DMS53 treated with DMSO at 0.1 percent for 48 hours (cell line): Measurements from ENCODE around the gene THUMPD2.
"Not testable (repeated sequence)": the region's sequence is repeated elsewhere in the genome, so short reads cannot be mapped to it uniquely, and the experiment has no call there.

Source experiments
- DNase-seq: peaks from one replicate; lab custom pipeline; 2025; ENCODE audit not compliant: unreplicated experiment; lab: John Stamatoyannopoulos, UW

THUMPD2 gene

GRCh38 chr2:39757156-39757555, 21.9 kb downstream of the THUMPD2 start:
- no peak for DNase-seq

GRCh38 chr2:39755466-39755865, 23.6 kb downstream of the THUMPD2 start:
- DNase-seq: no peak

- no peak for DNase-seq
These were observed 35.7 kb downstream of the THUMPD2 start for GRCh38 chr2:39743269-39743776.

GRCh38 chr2:39741871-39742270, 37.2 kb downstream of the THUMPD2 start:
- DNase-seq: no peak

DNA sequence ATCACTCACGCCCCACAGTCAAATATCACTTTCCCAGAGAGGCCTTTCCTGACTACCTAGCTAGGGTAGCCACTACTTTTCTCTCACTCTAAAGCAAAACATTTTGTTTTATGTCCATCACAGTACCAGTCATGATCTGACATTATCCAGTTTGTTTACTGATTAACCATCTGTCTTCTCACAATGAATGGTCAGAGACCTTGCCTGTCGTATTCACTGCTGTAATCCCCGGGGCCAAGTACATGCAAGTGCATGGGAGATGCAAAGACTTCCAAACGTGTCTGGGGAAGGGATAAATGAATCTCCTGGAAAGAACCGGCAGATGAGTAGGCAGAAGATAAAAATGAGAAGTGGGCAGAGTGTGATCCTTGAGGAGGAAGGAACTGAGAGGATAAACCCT, 39.7 kb downstream of the THUMPD2 start:
- no peak for DNase-seq

- DNase-seq: no peak
These were observed 40.1 kb downstream of the THUMPD2 start for GRCh38 chr2:39738936-39739335.

DNA sequence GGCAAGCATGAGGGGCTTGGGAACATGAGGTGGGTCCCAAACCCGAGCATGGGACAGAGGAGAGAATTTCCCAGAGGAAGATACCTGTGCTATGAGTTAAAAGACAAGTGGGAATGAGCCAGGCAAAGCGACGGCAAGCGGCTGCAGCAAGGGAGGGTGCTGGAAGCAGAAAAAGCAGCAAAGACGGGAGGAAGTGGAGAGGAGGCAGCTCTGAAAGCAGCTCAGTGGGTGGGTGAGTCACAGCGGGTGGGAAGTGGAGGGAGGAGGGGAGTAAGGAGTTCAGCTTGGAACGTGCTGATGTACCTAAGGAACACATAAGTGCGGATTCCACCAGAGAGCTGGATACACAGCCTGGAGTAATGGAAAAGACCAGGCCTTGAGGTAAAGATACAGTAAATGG, 41.4 kb downstream of the THUMPD2 start:
- no peak for DNase-seq

GRCh38 chr2:39736640-39737039, 42.4 kb downstream of the THUMPD2 start:
- DNase-seq: no peak

- no peak for DNase-seq
These were observed 43.4 kb downstream of the THUMPD2 start for GRCh38 chr2:39735648-39736047.

DNA sequence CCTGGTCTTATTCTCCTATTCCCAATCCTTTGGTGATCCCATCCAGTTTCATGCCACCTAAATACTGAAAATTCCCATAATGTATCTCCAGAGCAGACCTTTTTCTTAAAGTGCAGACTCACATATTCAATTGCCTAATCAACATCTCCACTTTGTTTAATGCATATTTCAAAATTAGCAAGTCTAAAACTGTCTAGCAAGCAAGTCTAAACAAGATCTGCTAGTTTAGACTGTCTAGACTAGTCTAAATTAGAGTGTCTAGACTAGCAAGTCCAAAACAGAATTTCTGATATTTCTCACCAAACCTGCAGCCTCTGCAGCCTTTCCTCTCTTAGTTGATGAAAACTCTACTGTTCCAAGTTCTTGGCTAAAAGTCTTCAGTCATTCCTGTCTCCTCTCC, 44.6 kb downstream of the THUMPD2 start:
- no peak for DNase-seq

GRCh38 chr2:39733070-39733674, 45.9 kb downstream of the THUMPD2 start:
- DNase-seq: no peak

GRCh38 chr2:39732482-39732881, 46.6 kb downstream of the THUMPD2 start:
- no peak for DNase-seq

DNA sequence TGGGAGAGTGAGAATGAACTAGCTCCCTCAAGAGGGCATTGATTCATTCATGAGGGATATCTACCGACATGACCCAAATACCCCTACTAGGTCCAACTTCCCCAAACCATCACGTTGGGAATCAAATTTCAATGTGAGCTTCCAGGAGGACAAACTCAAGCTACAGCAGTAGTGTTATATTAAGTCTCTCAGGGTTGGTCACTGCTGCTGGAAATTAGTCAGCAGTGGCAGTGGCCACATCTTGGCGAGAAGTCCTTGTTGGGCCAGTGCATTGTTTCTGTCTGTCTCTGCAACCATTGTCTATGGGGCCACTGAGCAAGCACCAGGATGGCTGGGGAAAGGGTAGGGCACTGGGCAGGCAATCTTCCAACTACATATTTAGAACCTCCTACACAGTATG, 47.5 kb downstream of the THUMPD2 start:
- no peak for DNase-seq

GRCh38 chr2:39730685-39731302, 48.3 kb downstream of the THUMPD2 start:
- DNase-seq: no peak

DNA sequence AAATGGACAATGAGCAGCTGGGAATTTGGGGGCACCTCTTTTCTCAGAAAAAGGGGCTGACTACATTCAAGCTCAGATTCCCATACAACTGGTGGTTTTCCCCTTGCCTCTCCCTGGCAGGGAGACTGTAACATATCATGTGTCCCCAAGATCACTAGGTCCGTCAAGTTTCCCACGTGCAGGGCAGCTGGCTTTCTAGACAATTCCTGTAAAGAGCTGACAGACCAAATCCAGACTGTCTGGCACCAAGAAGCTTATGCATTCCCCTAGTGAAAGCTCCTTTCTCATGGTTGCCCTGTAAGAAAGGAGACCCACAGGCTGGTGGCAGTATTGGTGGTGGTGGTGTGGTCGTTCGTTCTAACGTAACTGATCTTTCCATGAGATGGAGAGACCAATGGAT, 48.8 kb downstream of the THUMPD2 start:
- DNase-seq: no peak

DNA sequence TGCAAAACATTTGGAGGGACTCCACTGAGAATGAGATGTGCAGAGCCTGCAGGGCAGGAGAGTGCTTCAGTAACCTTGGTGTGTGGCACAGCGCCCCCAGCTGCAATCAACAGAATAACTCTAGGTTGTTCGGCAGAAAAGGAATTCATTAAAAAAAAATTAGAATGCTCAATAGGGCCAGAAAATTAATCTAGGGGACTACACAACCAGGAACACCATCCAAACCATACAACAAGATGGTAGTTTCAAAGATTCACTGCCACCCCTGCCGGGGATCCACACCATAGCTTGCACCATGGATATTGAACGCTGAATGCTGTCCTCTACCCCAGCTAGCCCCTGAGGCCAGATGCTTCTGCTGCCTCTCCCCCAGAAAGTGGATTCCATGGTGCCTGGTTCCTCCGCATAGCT, 50.1 kb downstream of the THUMPD2 start:
- DNase-seq: no peak

DNA sequence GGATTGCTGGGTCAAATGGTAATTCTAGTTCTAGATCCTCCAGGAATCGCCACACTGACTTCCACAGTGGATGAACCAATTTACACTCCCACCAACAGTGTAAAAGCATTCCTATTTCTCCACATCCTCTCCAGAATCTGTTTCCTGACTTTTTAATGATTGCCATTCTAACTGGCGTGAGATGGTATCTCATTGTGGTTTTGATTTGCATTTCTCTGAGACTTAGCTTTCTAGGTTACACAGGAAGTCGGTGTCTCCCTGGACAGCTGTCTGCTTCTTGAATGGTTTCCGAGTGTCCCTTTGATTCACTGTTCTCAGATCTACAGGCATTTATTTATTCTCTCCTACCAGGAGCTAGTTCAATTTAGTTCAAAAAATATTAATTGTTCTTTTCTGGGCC, 51.0 kb downstream of the THUMPD2 start:
- DNase-seq: not testable (repeated sequence)

DNA sequence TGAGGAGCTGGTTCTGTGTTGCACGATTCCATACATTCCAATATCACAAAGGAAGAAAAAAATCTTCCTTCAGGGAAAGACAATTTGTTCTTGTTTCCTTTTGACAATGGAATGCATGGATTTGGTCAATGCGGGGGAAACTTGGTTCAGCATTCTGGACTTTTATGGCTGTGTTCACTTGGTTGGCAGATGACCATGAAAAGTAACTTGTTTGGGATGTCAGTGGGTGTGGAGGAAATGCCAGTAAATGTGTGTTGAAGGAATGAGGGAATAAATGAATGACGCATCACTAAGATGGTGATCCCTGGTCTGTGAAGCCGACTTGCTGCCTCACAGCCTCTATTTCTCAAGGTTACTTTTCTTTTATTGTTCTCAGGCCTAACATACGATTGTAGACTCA, 53.7 kb downstream of the THUMPD2 start:
- DNase-seq: no peak

GRCh38 chr2:39724828-39725144, 54.3 kb downstream of the THUMPD2 start:
- DNase-seq: no peak

- no peak for DNase-seq
These were observed 54.9 kb downstream of the THUMPD2 start for GRCh38 chr2:39723946-39724827.

- DNase-seq: no peak
These were observed 55.6 kb downstream of the THUMPD2 start for GRCh38 chr2:39723497-39723896.

- no peak for DNase-seq
These were observed 58.1 kb downstream of the THUMPD2 start for GRCh38 chr2:39720970-39721369.
